Neural cell (in vitro differentiated cells): ENCODE results near the gene DDX51. TPM values are rescaled to one million over a fixed set of nuclear protein-coding genes. Genes with fewer than 3 reads are reported as not detected.

Experiments used
- H2AFZ ChIP-seq: fragments of 200-600, 300-800 bp; sonication (generic), shearing (Covaris generic); 2 replicates; pipeline ENCODE4 v1.6.0; 2014; ENCODE audit warnings: low read depth, mild to moderate bottlenecking, antibody characterized with exemption, low read length, moderate library complexity
- H3F3A ChIP-seq: fragments of 200-600 bp; shearing (Covaris generic); 2 replicates; pipeline ENCODE4 v1.6.1; 2016; ENCODE audit warnings: mild to moderate bottlenecking, moderate library complexity, mixed read lengths, antibody characterized with exemption, low read length; ENCODE audit not compliant: insufficient read depth, poor library complexity, severe bottlenecking
- H3K27ac ChIP-seq: fragments of 200-600, 300-800 bp; sonication (generic), shearing (Covaris generic); 2 replicates; pipeline ENCODE4 v1.5.1; 2014; ENCODE audit warnings: mild to moderate bottlenecking, low read length, moderate library complexity
- H3K27me3 ChIP-seq: fragments of 300-800, 200-600 bp; sonication (generic), shearing (Covaris generic); 2 replicates; pipeline ENCODE4 v1.6.0; 2014; ENCODE audit warnings: mild to moderate bottlenecking, low read depth, low read length, moderate library complexity; ENCODE audit not compliant: insufficient read depth
- H3K36me3 ChIP-seq: fragments of 300-800, 200-600 bp; sonication (generic), shearing (Covaris generic); 2 replicates; pipeline ENCODE4 v1.5.1; 2014; ENCODE audit warnings: mild to moderate bottlenecking, antibody characterized with exemption, low read length, moderate library complexity; ENCODE audit not compliant: insufficient read depth
- H3K4me2 ChIP-seq: fragments of 300-800, 200-600 bp; sonication (generic), shearing (Covaris generic); 2 replicates; pipeline ENCODE4 v1.6.0; 2014; ENCODE audit warnings: mild to moderate bottlenecking, low read length
- H3K4me3 ChIP-seq: fragments of 300-800, 200-600 bp; sonication (generic), shearing (Covaris generic); 2 replicates; pipeline ENCODE4 v1.5.1; 2014; ENCODE audit warnings: mild to moderate bottlenecking, low read length, moderate library complexity
- H3K79me2 ChIP-seq: fragments of 200-600 bp; shearing (Covaris generic); replicated peaks from 2 replicates; pipeline ENCODE4 v1.6.0; 2014; ENCODE audit warnings: mild to moderate bottlenecking, low read length, moderate library complexity; ENCODE audit not compliant: insufficient read depth
- H3K9ac ChIP-seq: fragments of 300-800, 200-600 bp; sonication (generic), shearing (Covaris generic); 2 replicates; pipeline ENCODE4 v1.6.1; 2016; ENCODE audit warnings: mild to moderate bottlenecking, low read length, mixed read lengths
- H3K9me2 ChIP-seq: fragments of 200-600 bp; shearing (Covaris generic); 2 replicates; pipeline ENCODE4 v1.6.1; 2016; ENCODE audit warnings: mild to moderate bottlenecking, low read length, mixed read lengths; ENCODE audit not compliant: insufficient read depth
- H3K9me3 ChIP-seq: fragments of 200-600, 300-800 bp; sonication (generic), shearing (Covaris generic); 2 replicates; pipeline ENCODE4 v1.6.1; 2016; ENCODE audit warnings: mild to moderate bottlenecking, mixed run types, low read length, moderate library complexity, mixed read lengths
- H4K20me1 ChIP-seq: fragments of 200-600 bp; shearing (Covaris generic); 2 replicates; pipeline ENCODE4 v1.6.1; 2016; ENCODE audit warnings: mild to moderate bottlenecking, mixed run types; ENCODE audit not compliant: insufficient read depth
- EP300 ChIP-seq: fragments of 450-650 bp; conservative IDR thresholded peaks from 2 replicates; pipeline ENCODE4 v1.6.1; 2014; ENCODE audit warnings: antibody characterized with exemption, mild to moderate bottlenecking, moderate library complexity; ENCODE audit not compliant: poor library complexity, severe bottlenecking
- EZH2 ChIP-seq: fragments of 200-600, 300-800 bp; shearing (Covaris generic), sonication (generic); IDR thresholded peaks from 2 replicates; pipeline ENCODE4 v1.6.1; 2014; ENCODE audit warnings: antibody characterized with exemption, low read length, borderline replicate concordance, mild to moderate bottlenecking; ENCODE audit not compliant: insufficient read depth, poor library complexity, severe bottlenecking
- MXI1 ChIP-seq: fragments of 450-650 bp; conservative IDR thresholded peaks from 2 replicates; pipeline ENCODE4 v1.6.1; 2014; ENCODE audit warnings: antibody characterized with exemption, mild to moderate bottlenecking; ENCODE audit not compliant: poor library complexity, severe bottlenecking
- POLR2AphosphoS5 ChIP-seq: IDR thresholded peaks from 2 replicates; pipeline ENCODE4 v1.6.1; 2012
- RAD21 ChIP-seq: fragments of 450-650 bp; conservative IDR thresholded peaks from 2 replicates; pipeline ENCODE4 v1.6.1; 2014; ENCODE audit warnings: antibody characterized with exemption, mild to moderate bottlenecking, moderate library complexity
- SMC3 ChIP-seq: fragments of 450-650 bp; conservative IDR thresholded peaks from 2 replicates; pipeline ENCODE4 v1.6.1; 2014; ENCODE audit warnings: antibody characterized with exemption, mild to moderate bottlenecking, moderate library complexity; ENCODE audit not compliant: poor library complexity
- TAF1 ChIP-seq: IDR thresholded peaks from 2 replicates; pipeline ENCODE4 v1.6.1; 2012; ENCODE audit warnings: low read depth
- polyA plus RNA-seq: library from polyadenylated mRNA; depleted of rRNA; stranded (reverse); fragments of >200 nt; gene quantifications from 2 replicates; pipeline ENCODE4 v1.2.3, GENCODE V29; 2014
- TF ChIP-seq, protein P1 (sequence below): IDR thresholded peaks from 2 replicates; pipeline ENCODE4 v1.6.1; 2012; ENCODE audit warnings: borderline replicate concordance
- TF ChIP-seq, protein P2 (sequence below): fragments of 450-650 bp; IDR thresholded peaks from 2 replicates; pipeline ENCODE4 v1.5.1; 2014; ENCODE audit warnings: antibody characterized with exemption, mild to moderate bottlenecking, moderate library complexity; ENCODE audit not compliant: poor library complexity, severe bottlenecking

Gene DDX51
- polyA plus RNA-seq, 1 donor from 2014 or later, result 17.6 TPM

DNA sequence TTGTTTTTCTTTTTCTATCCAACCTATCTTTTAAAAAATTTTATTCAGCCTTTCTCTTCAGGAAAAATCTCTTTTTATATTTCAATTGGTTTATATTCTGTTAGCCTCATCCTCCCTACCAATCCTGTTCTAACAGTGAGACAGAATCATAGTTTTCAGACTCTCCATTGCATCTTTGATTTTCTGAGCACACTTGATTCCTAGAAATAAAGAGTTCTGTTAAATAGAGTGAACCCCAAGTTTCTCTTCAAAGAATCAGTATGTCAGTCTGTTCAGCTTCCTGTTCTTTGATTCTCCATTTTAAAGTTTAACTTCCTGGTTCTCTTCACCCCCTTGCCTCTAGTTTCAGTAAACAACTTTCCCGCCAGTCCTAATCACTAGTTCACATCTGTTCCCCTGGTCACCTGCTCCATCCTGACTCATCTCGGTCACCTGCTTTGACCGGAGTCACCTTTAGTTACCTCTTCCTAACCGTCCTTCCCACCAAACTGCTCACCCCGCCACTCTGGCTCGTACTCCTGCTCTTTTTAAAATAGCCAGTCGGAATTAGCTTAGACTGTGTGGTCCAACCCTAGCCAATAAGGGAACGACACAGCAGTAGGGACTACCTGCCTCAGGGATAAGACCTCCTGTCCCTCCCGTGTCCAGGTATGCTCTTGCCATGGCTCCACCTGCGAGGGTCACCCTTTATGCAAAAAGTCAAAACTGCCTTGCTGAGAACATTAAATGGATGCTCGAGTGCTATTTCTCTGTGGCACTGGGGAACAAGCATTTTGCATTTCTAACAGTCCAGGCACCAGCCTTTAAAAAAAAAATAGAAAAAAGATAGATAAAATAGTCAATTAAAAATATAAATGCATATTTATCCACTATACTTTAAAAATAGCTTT is 48.4 kb downstream of the DDX51 start:
- Histone ChIP-seq H3K36me3 (no peaks in the 10 kb centered on the region), H3K9me2 (no peaks in the 10 kb centered on the region), H3F3A (no peaks in the 10 kb centered on the region), H3K4me3 (no peak overlapping the region), H3K4me2 (no peak overlapping the region), H4K20me1 (no peaks in the 10 kb centered on the region), H3K27me3 (no peaks in the 10 kb centered on the region), H3K9ac (no peak overlapping the region), H3K27ac (no peak overlapping the region), H3K9me3 (no peaks in the 10 kb centered on the region), H2AFZ (no peak overlapping the region), H3K79me2 (no peaks in the 10 kb centered on the region)
- TF ChIP-seq POLR2AphosphoS5, result no peak
- no peak for TF ChIP-seq EP300
- no peak for TF ChIP-seq MXI1
- TF ChIP-seq EZH2, result no peak
- no peak for TF ChIP-seq RAD21
- TF ChIP-seq, protein P1, sequence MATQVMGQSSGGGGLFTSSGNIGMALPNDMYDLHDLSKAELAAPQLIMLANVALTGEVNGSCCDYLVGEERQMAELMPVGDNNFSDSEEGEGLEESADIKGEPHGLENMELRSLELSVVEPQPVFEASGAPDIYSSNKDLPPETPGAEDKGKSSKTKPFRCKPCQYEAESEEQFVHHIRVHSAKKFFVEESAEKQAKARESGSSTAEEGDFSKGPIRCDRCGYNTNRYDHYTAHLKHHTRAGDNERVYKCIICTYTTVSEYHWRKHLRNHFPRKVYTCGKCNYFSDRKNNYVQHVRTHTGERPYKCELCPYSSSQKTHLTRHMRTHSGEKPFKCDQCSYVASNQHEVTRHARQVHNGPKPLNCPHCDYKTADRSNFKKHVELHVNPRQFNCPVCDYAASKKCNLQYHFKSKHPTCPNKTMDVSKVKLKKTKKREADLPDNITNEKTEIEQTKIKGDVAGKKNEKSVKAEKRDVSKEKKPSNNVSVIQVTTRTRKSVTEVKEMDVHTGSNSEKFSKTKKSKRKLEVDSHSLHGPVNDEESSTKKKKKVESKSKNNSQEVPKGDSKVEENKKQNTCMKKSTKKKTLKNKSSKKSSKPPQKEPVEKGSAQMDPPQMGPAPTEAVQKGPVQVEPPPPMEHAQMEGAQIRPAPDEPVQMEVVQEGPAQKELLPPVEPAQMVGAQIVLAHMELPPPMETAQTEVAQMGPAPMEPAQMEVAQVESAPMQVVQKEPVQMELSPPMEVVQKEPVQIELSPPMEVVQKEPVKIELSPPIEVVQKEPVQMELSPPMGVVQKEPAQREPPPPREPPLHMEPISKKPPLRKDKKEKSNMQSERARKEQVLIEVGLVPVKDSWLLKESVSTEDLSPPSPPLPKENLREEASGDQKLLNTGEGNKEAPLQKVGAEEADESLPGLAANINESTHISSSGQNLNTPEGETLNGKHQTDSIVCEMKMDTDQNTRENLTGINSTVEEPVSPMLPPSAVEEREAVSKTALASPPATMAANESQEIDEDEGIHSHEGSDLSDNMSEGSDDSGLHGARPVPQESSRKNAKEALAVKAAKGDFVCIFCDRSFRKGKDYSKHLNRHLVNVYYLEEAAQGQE, result no peak
- no peak for TF ChIP-seq SMC3
- TF ChIP-seq TAF1, result no peak
- TF ChIP-seq, protein P2, sequence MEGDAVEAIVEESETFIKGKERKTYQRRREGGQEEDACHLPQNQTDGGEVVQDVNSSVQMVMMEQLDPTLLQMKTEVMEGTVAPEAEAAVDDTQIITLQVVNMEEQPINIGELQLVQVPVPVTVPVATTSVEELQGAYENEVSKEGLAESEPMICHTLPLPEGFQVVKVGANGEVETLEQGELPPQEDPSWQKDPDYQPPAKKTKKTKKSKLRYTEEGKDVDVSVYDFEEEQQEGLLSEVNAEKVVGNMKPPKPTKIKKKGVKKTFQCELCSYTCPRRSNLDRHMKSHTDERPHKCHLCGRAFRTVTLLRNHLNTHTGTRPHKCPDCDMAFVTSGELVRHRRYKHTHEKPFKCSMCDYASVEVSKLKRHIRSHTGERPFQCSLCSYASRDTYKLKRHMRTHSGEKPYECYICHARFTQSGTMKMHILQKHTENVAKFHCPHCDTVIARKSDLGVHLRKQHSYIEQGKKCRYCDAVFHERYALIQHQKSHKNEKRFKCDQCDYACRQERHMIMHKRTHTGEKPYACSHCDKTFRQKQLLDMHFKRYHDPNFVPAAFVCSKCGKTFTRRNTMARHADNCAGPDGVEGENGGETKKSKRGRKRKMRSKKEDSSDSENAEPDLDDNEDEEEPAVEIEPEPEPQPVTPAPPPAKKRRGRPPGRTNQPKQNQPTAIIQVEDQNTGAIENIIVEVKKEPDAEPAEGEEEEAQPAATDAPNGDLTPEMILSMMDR, result no peak

DNA sequence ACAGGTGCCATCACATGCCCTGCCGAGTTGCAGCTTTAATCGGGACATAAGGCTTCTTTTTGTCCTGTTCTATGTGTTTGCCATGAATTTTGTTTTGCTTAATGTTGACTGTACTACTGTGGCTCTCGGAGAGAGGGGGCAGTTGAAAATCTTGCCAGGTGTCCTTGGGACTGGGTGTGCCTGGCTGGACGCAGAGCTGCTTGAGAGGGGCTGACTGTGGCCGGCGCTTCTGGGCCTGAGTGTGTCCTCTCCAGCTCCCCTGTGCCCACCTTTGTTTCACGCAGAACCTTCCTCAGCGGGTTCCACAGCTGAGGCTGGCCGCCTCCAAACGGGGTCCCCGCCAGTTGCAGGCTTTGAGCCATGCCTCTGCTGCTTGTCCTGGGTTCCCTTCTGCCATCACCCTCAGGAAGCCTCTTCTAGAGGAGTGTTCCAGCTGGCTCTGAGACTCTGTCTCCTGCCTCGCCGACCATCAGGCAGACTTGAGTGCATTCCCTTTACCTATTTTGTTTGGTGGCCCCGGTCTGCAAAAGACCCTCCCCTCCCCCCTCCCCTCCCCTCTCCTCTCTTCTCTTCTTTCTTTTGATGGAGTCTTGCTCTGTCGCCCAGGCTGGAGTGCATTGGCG is 49.7 kb downstream of the DDX51 start:
- Histone ChIP-seq H3K27ac (no peak overlapping the region), H2AFZ (no peak overlapping the region), H3K79me2 (no peaks in the 10 kb centered on the region), H4K20me1 (no peaks in the 10 kb centered on the region), H3K4me2 (no peak overlapping the region), H3K4me3 (no peak overlapping the region), H3K9ac (no peak overlapping the region), H3K27me3 (no peaks in the 10 kb centered on the region), H3K9me3 (no peaks in the 10 kb centered on the region), H3K36me3 (no peaks in the 10 kb centered on the region), H3K9me2 (no peaks in the 10 kb centered on the region), H3F3A (no peaks in the 10 kb centered on the region)
- TF ChIP-seq MXI1, result no peak
- TF ChIP-seq EZH2, result no peak
- TF ChIP-seq RAD21, result no peak
- no peak for TF ChIP-seq SMC3
- no peak for TF ChIP-seq POLR2AphosphoS5
- TF ChIP-seq, protein P1, result no peak
- TF ChIP-seq TAF1, result no peak
- TF ChIP-seq, protein P2, result no peak
- TF ChIP-seq EP300, result no peak
